HG03060 (cell line): ENCODE data around the gene CRAMP1.
"Not testable (repeated sequence)": the region's sequence is repeated elsewhere in the genome, so short reads cannot be mapped to it uniquely, and the experiment has no call there.

Experiments used
- ATAC-seq: cut with Tn5 transposase; IDR thresholded peaks from one replicate; pipeline ENCODE4 v1.9.1; 2021; ENCODE audit warnings: low read depth, moderate number of reproducible peaks; ENCODE audit not compliant: unreplicated experiment

CRAMP1 gene

DNA sequence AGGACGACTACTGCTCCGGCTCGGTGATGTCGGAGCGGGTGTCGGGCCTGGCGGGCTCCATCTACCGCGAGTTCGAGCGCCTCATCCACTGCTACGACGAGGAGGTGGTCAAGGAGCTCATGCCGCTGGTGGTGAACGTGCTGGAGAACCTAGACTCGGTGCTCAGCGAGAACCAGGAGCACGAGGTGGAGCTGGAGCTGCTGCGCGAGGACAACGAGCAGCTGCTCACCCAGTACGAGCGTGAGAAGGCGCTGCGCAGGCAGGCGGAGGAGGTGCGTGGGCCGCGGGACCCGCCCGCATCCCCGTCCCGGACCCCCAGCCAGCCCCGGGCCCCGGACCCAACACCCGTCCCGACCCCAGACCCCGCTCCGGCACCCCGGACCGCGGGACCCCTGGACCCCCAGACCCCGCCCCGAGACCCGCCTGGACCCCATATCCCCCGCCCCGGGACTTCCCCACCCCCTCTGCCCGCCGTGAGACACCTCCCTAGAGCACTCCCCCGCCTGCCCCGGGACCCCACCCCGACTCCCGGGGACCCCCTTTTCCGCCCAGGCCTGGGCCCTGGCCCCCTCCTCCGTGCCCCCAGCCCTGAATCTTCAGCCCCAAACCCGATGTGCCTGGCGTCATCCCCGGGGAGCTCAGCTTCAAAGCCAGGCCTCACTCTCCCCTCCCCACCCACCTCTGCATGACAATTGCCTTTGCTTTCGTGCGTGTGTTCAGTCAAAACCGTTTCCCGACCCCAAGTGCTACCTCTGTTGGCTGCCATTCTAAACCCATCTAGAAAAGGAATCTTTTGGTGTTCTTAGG, 94.4 kb downstream of the CRAMP1 start:
- ATAC-seq = peak; percentile 29

DNA sequence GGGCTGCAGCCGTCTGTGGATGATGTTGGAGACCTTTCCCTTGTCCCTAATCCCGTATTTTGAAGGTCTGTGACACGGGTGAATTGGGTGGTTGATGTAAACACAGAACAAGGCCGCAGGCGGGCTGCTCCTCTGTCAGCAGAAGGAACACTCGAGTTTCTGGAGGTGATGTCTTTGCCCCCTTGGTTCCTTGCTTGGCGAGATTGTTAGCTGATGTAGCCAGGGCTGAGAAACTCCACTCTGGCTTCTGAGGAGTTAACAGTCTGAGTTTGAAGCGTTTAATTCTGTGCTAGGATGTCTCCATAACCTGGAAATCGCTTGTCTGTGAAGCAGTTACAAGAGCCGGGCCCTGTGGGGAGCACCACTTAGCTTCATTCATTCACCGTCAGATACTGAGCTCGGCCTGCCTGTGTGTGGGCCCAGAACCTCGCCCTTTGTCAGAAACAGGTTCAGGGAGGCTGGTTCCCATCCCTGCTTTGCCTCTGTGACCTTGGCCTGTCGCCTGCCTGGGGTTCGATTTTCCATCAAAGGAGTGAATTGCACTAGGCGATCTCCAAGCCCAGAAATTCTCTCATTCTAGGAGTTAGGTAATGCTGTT, 95.1 kb downstream of the CRAMP1 start:
- ATAC-seq = no peak

GRCh38 chr16:1708083-1708767, 96.1 kb downstream of the CRAMP1 start:
- ATAC-seq = no peak

- ATAC-seq = no peak
These were observed 96.6 kb downstream of the CRAMP1 start for GRCh38 chr16:1708768-1709180.

DNA sequence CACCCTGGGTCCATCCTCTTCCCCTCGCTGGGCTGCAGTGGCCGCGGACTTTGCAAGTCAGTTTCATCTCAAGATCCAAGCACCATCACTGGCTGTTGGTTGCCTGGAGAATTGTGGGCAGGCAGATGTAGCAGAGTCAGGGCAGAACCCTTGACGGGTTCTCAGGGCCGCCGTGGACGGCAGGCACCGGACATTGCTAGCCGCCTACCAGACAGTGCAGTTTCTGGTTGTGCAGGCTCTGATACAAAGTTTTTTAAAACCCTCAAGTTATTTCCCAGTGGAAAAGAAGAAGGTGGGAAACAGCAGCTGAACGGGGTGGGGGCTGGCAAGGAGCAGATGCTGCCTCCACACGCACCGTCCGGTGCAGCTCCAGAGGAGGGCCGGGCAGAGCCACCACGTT, 97.2 kb downstream of the CRAMP1 start:
- no peak for ATAC-seq

DNA sequence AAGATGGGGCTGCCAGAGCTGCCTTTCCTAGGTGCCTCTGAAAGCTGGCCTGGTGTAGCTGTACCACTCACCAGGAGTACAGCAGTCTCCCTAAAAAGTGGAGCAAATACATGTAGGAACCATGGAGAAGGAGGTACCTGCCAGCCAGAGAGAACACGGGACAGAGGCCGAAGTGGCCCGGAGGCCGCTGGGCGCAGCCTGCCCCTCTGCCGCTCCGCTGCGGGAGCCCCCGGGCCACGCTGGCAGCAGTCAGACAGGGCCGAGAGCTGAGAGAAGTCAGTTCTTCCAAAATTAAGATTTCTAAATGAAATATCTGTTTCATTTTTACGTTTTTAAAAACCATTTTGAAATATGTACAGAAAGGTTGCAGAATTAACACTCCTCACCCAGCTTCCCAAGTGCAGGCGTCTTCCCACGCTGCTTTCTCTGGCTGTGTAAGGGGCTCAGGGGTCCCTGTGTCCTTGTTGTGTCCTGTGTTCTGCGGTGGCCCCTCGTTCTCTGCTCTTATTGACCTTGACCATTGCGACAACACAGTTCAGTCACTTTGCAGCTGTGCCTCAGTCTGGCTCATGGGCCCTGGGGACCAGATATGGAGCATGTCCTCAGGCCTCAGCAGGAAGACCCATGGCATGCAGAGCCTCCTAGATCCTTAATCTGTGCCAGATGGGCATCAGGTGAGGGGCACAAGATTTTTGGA, 98.8 kb downstream of the CRAMP1 start:
- no peak for ATAC-seq

DNA sequence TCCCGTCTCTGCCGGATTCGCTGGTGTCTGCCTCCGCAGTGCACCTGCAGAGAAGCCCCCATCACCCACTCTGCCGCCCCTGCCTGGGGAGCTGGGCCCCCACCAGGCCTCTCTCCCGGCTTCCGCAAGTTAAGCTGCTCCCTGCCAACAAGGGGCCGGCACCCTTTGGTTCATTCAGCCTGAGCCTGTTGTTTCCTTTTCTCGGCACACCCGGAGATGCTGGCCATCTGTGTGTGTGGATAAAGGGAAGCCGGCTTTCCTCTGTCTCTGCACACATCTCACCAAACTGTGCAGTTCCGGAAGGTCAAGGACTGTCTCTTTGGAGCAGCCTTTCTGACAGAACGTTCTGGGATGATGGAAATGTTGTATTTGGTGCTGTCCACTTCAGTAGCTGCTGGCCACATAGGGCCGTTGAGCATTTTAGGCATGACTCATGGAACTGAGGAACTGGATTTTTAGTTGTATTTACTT, 100.7 kb downstream of the CRAMP1 start:
- ATAC-seq = no peak

- ATAC-seq = no peak
These were observed 101.2 kb downstream of the CRAMP1 start for GRCh38 chr16:1713331-1713730.

GRCh38 chr16:1713933-1714332, 101.8 kb downstream of the CRAMP1 start:
- no peak for ATAC-seq

DNA sequence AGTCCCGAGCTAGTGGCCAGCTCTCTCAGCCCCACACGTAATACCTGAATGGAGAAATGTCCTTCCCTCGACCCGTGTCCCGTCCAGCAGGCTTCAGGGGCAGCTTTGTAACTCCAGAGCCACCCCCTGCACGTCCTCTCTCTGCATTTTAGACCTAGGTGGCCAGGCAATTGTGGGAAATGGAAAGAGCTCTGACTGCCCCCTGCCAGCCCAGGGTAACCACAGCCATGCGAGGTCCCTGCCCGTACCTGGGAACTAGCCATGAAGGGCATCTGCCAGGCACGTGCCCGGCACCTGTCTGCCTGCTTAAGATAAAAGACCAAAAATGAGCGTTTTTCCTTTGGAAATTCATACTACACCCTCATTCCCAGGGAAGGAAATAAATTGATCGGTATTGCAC, 103.1 kb downstream of the CRAMP1 start:
- ATAC-seq = no peak

DNA sequence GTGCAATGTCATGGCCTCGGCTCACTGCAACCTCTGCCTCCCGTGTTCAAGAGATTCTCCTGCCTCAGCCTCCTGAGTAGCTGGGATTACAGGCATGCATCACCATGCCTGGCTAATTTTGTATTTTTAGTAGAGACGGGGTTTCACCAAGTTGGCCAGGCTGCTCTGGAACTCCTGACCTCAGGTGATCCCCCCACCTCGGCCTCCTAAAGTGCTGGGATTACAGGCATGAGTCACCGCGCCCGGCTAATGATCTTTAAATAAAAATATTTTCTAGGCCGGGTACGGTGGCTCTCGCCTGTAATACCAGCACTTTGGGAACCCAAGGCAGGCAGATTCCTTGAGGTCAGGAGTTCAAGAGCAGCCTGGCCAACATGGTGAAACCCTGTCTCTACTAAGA, 106.1 kb downstream of the CRAMP1 start:
- ATAC-seq = not testable (repeated sequence)

DNA sequence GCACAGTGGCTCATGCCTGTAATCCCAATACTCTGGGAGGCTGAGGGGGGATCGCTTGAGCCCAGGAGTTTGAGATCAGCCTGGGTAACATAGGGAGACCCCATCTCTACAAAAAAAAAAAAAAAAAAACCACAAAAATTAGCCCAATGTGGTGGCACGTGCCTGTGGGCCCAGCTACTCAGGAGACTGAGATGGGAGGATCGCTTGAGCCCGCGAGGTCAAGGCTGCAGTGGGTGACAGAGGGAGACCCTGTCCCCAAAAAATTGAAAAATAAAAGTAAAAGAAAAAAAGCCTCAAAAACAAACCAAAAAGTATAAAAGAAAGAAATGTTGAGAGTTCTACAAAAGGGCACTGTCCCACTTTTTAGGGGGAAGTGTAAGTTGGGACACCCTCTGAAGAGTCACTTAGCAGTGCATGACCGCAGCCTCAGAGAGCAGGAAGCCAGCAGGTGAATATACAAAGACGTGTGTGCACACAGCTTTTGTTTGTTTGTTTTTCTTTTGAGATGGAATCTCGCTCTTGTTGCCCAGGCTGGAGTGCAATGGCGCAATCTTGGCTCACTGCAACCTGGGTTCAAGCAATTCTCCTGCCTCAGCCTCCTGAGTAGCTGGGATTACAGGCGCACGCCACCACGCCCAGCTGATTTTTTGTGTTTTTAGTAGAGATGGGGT, 107.5 kb downstream of the CRAMP1 start:
- ATAC-seq = not testable (repeated sequence)

DNA sequence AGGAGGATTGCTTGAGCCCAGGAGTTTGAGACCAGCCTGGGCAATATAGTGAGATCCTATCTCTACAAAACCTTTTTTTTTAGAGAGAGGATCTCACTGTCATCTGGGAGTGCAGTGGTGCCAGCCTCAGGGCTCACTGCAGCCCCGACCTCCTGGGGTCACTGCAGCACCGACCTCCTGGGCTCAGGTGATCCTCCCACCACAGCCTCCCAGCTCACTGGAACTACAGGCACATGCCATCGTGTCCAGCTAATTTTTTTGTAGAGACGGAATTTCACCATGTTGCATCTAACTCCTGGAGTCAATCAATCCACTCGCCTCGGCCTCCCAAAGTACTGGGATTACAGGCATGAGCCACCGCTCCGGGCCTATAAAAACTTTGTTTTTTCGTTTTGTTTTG, 109.2 kb downstream of the CRAMP1 start:
- no peak for ATAC-seq

GRCh38 chr16:1723450-1724147, 111.4 kb downstream of the CRAMP1 start:
- no peak for ATAC-seq

DNA sequence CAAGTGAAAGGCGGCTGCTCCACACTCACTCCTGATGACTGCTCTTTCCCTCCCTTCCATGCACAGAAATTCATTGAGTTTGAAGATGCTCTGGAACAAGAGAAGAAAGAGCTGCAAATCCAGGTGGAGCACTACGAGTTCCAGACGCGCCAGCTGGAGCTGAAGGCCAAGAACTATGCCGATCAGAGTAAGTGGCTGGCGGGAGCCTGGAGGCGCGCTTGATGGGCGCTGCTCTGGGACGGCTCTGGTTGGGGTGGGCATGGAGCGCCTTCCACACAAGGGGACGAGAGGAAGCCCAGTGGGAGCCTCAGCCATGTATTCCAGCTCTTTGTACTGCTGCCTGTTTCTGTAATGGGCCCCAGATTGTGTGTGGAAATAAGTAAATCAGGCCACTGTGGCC, 112.3 kb downstream of the CRAMP1 start:
- ATAC-seq = no peak

- ATAC-seq = no peak
These were observed 114.7 kb downstream of the CRAMP1 start for GRCh38 chr16:1726661-1727502.
